RPMI7951 (cell line): ENCODE data around the gene GRM1. TPM values are rescaled to one million over a fixed set of nuclear protein-coding genes. Genes with fewer than 3 reads are reported as not detected.
"Not testable (repeated sequence)": the region's sequence is repeated elsewhere in the genome, so short reads cannot be mapped to it uniquely, and the experiment has no call there.

Experiments
- DNase-seq: peaks from one replicate; pipeline ENCODE4 v3.0.0-alpha.2; 2012; ENCODE audit warnings: low read depth
- total RNA-seq: library from RNA; depleted of rRNA; stranded (reverse); fragments of >200 nt; shearing (Covaris generic); gene quantifications from 2 replicates; pipeline ENCODE4 v1.2.3, GENCODE V29; 2014

GRM1 gene
- total RNA-seq, 1 experiment from 2014 or later: 0.12 TPM

DNA sequence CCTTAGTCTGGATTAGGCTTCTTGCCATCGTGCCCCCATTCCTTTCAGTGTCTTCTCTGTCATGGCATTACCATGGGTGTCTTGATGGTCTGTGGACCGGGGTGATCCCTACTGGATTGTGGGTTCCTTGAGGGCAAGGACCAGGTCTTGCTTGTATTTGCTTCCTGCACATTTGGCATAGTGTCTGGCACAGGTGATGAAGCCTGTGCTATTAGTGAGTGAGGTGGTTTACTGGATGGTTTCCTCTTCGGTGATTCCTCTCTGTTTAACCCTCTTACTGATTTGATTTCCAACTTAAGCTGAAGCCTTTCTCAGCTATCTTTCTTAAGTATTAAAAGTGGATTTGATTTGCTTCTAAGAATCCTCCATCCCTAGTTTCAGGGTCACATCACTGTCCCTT, 162.3 kb downstream of the GRM1 start:
- no peak for DNase-seq

- DNase-seq: no peak
These were observed 162.8 kb downstream of the GRM1 start for GRCh38 chr6:146191612-146192011.

GRCh38 chr6:146194434-146194833, 165.6 kb downstream of the GRM1 start:
- DNase-seq: no peak

GRCh38 chr6:146200176-146200575, 171.3 kb downstream of the GRM1 start:
- DNase-seq: no peak

GRCh38 chr6:146202570-146202969, 173.7 kb downstream of the GRM1 start:
- DNase-seq: no peak

DNA sequence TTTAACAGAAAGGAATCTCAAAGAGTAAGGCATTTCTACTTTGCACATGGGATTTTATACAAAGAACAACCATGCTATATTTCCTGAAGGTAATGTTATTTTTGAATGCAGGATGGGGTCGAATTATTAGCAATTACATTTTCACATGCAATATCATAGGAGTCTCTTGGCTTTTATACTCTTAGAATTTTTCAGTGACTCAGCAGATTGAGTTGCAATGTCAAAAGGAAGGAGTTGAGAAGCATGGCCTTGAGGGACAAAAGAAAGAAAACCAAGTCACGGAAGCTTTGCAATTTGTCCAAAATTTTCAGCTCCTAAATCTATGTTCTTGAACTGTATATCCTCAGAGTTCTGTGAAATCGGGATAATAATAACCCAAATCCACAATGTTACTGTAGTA, 181.1 kb downstream of the GRM1 start:
- no peak for DNase-seq

- no peak for DNase-seq
These were observed 181.7 kb downstream of the GRM1 start for GRCh38 chr6:146210406-146211083.

GRCh38 chr6:146211646-146212045, 182.8 kb downstream of the GRM1 start:
- DNase-seq: no peak

DNA sequence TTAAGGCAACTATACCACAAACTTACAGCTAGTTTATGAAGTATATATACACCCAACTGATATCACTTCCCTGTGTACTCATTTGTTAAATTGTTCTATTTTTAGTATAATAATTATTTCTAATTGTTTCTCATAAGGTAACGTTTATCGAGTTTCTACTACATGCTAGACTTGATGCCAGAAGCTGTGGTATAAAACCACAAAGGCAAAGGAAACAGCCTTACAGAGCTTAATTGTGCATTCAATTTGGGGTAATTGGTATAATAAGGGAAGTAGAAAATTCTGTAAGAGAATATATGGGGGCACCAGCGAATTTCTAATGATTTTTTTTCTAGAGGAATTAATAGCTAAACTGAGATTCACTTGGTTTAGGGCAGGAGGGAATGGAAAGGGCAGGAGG, 183.9 kb downstream of the GRM1 start:
- no peak for DNase-seq

GRCh38 chr6:146219101-146219500, 190.2 kb downstream of the GRM1 start:
- DNase-seq: no peak

GRCh38 chr6:146224449-146224848, 195.6 kb downstream of the GRM1 start:
- DNase-seq: no peak

- DNase-seq: no peak
These were observed 196.1 kb downstream of the GRM1 start for GRCh38 chr6:146224988-146225387.

DNA sequence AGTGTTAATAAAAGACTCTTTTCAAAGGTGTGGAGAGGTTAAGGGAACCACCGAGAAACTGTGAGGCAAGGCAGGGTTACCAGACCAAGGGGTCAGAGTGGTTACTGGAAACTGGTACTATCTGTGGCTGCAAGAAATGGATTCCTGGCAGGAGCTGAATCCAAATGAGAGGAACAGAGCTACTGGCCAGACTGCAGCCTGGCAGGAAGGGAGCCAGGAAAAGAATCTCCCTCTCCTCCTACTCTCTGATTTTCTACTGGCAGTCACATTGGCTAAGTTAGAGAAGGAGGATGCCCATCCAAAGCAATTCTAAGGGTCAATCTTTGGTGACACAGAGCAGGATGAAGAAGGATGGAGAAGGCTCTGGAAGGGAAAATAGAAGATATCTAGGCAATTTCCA, 211.5 kb downstream of the GRM1 start:
- DNase-seq: no peak

DNA sequence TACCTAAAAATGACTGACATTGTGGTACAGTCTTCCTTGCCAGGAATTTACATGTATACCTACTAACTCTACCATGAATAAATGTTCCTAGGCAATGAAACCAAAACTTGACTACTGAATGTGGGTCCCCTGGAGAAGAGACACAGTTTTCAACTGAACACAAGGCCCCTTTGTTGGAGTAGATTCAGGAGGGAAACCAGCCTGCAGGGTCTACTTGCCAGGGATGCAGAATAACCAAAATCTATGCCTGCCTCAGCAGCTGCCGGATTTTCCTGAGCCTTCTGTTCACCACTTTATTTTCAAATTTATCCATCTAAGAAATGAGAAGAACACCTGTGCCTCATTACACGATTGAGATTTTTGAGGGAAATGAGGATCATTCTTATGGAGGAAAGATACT, 211.9 kb downstream of the GRM1 start:
- no peak for DNase-seq

- not testable (repeated sequence) for DNase-seq
These were observed 214.8 kb downstream of the GRM1 start for GRCh38 chr6:146243646-146244045.

DNA sequence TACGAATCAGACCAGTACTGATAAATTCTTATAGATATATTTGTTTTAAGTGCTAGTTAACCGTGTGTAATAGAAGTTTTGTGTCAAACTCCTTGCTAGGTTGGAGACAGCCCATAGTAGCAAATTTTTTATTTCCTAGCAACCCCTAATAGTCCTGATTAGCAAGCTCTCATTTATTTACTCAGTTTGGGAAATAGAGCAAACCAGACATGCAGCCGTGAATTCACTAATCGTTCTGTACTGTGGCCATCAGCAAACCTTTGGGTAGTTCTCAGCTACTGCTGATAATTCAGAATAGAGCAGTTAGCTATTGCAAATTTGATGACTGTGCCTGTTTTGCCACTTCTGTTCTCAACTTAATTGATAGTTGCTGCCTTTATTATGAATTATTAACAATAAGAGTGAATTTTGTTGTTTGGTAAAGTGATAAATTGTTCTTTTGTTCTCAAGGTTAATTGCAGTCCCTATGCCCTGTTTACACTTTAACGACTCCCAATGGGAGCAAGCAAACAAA, 215.8 kb downstream of the GRM1 start:
- DNase-seq: no peak

- DNase-seq: no peak
These were observed 217.2 kb downstream of the GRM1 start for GRCh38 chr6:146246028-146246427.

DNA sequence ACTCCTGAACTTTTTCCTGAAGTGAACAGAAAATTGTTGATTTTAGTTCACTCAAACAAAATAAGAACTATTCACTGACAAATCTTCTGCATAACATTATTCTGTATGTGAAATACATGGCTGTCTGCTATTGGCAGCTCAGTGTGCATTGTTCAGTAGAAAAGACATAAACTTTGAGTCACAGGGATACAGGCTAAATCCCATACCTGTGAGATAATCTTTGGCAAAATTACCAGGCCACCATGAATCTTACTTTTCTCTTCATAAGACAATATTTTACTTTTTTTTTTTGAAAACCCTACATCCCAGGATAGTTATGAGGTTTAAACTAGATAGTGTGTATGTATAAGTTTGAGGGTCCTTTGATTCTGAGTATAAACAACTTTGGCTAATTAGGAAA, 224.8 kb downstream of the GRM1 start:
- DNase-seq: no peak

DNA sequence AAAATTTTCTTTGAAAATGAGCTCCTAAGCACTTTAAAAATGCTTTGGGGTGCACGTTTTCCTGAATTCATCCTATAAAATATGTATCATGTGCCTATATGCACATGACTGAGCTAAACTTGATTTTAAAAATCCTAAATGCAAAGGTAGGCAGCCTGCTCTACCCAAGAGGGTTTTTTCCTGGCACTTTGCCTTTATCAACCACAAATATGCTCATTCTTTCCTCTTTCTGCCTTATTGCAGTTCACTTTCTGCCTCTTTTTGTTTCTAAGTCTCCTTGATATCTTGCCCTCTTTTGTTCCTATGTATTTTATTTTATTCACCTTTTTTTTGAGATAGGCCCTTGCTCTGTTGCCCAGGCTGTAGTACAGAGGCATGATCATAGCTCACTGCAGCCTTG, 229.3 kb downstream of the GRM1 start:
- DNase-seq: no peak

- no peak for DNase-seq
These were observed 232.0 kb downstream of the GRM1 start for GRCh38 chr6:146260886-146261285.

- no peak for DNase-seq
These were observed 236.2 kb downstream of the GRM1 start for GRCh38 chr6:146265056-146265455.

DNA sequence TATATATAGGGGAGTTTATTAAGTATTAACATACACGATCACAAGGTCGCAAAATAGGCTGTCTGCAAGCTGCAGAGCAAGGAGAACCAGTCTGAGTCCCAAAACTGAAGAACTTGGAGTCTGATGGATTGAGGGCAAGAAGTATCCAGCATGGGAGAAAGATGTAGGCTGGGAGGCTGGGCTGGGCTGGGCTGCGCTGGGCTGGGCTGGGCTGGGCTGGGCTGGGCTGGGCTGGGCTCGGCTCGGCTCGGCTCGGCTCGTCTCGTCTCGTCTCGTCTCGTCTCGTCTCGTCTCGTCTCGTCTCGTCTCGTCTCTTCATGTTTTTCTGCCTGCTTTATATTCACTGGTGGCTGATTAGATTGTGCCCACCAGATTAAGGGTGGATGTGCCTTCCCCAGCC, 238.6 kb downstream of the GRM1 start:
- no peak for DNase-seq

DNA sequence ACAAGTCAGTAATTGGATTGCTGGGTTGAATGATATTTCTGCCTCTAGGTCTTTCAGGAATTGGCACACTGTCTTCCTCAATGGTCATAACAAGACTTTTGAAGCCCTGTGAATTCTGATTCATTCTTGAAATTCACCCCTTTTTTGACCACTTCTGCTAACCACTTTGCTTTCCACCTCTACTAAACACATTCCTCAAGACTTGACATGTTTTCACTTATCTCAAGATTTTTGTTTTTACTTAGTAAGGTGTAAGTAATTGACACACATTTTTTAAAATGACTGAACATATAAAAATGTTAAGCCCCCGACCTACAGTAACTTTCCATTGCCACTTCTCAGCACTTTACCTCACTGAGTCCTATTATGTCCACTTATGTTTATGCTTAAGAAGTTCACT, 239.1 kb downstream of the GRM1 start:
- DNase-seq: no peak

DNA sequence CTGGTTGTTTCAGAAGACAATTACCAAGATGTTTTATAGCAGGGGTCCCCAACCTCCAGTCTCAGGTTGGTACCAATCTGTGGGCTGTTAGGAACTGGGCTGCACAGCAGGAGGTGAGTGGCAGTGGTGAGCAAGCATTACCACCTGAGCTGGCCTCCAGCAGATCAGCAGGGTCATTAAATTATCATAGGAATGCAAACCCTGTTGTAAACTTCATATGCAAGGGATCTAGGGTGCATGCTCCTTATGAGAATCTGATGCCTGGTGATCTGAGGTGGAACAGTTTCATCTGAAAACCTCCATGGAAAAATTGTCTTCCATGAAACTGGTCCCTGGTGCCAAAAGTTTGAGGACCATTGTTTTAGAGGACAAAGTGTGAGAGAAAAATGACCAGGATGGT, 240.6 kb downstream of the GRM1 start:
- DNase-seq: no peak
